OCI-LY3 (cell line): Measurements from ENCODE around the gene NABP2.

Experiments
- EZH2phosphoT487 ChIP-seq: fragments of 200-600 bp; shearing (Covaris generic); IDR thresholded peaks from 2 replicates; pipeline ENCODE4 v1.6.1; 2018; ENCODE audit warnings: antibody characterized with exemption, mixed run types, low read depth
- TF ChIP-seq, protein P1 (sequence below): fragments of 200-600, 300-600 bp; sonication (generic); IDR thresholded peaks from 2 replicates; pipeline ENCODE4 v1.5.1; 2014; ENCODE audit warnings: antibody characterized with exemption, low read length, low read depth

- no peak for TF ChIP-seq EZH2phosphoT487
- TF ChIP-seq, protein P1, sequence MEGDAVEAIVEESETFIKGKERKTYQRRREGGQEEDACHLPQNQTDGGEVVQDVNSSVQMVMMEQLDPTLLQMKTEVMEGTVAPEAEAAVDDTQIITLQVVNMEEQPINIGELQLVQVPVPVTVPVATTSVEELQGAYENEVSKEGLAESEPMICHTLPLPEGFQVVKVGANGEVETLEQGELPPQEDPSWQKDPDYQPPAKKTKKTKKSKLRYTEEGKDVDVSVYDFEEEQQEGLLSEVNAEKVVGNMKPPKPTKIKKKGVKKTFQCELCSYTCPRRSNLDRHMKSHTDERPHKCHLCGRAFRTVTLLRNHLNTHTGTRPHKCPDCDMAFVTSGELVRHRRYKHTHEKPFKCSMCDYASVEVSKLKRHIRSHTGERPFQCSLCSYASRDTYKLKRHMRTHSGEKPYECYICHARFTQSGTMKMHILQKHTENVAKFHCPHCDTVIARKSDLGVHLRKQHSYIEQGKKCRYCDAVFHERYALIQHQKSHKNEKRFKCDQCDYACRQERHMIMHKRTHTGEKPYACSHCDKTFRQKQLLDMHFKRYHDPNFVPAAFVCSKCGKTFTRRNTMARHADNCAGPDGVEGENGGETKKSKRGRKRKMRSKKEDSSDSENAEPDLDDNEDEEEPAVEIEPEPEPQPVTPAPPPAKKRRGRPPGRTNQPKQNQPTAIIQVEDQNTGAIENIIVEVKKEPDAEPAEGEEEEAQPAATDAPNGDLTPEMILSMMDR = peak; percentile 54
Measured at GRCh38 chr12:56266693-56267442, 42.7 kb downstream of the NABP2 start, which contains the start of gene COQ10A.
